OCI-LY1 (cell line): ENCODE data around the gene NUP214.

Source experiments
- H2AFZ ChIP-seq: fragments of 200-600 bp; sonication (generic), shearing (Covaris generic); 2 replicates; pipeline ENCODE4 v1.6.0; 2014; ENCODE audit warnings: antibody characterized with exemption, mild to moderate bottlenecking, low read length
- H3F3A ChIP-seq: fragments of 200-600 bp; sonication (generic), shearing (Covaris generic); 2 replicates; pipeline ENCODE4 v1.6.0; 2014; ENCODE audit warnings: mild to moderate bottlenecking, antibody characterized with exemption, low read length, moderate library complexity; ENCODE audit not compliant: insufficient read depth
- H3K27ac ChIP-seq: fragments of 200-600 bp; sonication (generic); 2 replicates; pipeline ENCODE4 v1.5.1; 2014; ENCODE audit warnings: low read length, mixed run types, mild to moderate bottlenecking, low read depth; ENCODE audit not compliant: poor library complexity, severe bottlenecking
- H3K27me3 ChIP-seq: fragments of 200-600 bp; sonication (generic); 2 replicates; pipeline ENCODE4 v1.6.0; 2014; ENCODE audit warnings: antibody characterized with exemption, mild to moderate bottlenecking, low read length, moderate library complexity; ENCODE audit not compliant: insufficient read depth
- H3K36me3 ChIP-seq: fragments of 200-600 bp; sonication (generic); 2 replicates; pipeline ENCODE4 v1.6.1; 2014; ENCODE audit warnings: mild to moderate bottlenecking, antibody characterized with exemption, low read length, moderate library complexity, mixed read lengths; ENCODE audit not compliant: insufficient read depth
- H3K4me1 ChIP-seq: fragments of 200-600 bp; sonication (generic); 2 replicates; pipeline ENCODE4 v1.5.1; 2014; ENCODE audit warnings: mild to moderate bottlenecking, low read length, moderate library complexity; ENCODE audit not compliant: insufficient read depth, severe bottlenecking
- H3K4me2 ChIP-seq: fragments of 200-600 bp; sonication (generic), shearing (Covaris generic); 2 replicates; pipeline ENCODE4 v1.6.1; 2014; ENCODE audit warnings: low read length
- H3K4me3 ChIP-seq: fragments of 200-600 bp; sonication (generic); 2 replicates; pipeline ENCODE4 v1.5.1; 2014; ENCODE audit warnings: low read length, low read depth, mild to moderate bottlenecking, mixed read lengths; ENCODE audit not compliant: poor library complexity, severe bottlenecking
- H3K79me2 ChIP-seq: fragments of 200-600 bp; shearing (Covaris generic); 2 replicates; pipeline ENCODE4 v1.6.1; 2016; ENCODE audit warnings: mixed run types, low read length, mixed read lengths; ENCODE audit not compliant: insufficient read depth
- H3K9ac ChIP-seq: fragments of 200-600 bp; sonication (generic), shearing (Covaris generic); 2 replicates; pipeline ENCODE4 v1.6.1; 2014; ENCODE audit warnings: mild to moderate bottlenecking, low read length, mixed read lengths
- H3K9me2 ChIP-seq: fragments of 200-600 bp; sonication (generic), shearing (Covaris generic); 2 replicates; pipeline ENCODE4 v1.6.1; 2014; ENCODE audit warnings: low read depth, mild to moderate bottlenecking, low read length, mixed read lengths
- H3K9me3 ChIP-seq: fragments of 200-600 bp; shearing (Covaris generic); 2 replicates; pipeline ENCODE4 v1.6.1; 2014; ENCODE audit warnings: low read length, mixed read lengths
- H4K20me1 ChIP-seq: fragments of 200-600 bp; sonication (generic), shearing (Covaris generic); 2 replicates; pipeline ENCODE4 v1.6.0; 2016; ENCODE audit warnings: mild to moderate bottlenecking, low read length; ENCODE audit not compliant: insufficient read depth
- EZH2 ChIP-seq: fragments of 200-600 bp; sonication (generic), shearing (Covaris generic); IDR thresholded peaks from 2 replicates; pipeline ENCODE4 v1.8.0; 2017; ENCODE audit warnings: borderline replicate concordance, mixed run types, mild to moderate bottlenecking, antibody characterized with exemption, low read length, moderate library complexity, mixed read lengths
- TF ChIP-seq, protein P1 (sequence below): fragments of 200-600 bp; sonication (generic), shearing (Covaris generic); IDR thresholded peaks from 2 replicates; pipeline ENCODE4 v1.5.1; 2017; ENCODE audit warnings: mild to moderate bottlenecking, antibody characterized with exemption, low read length, moderate library complexity, mixed read lengths

Gene NUP214

DNA sequence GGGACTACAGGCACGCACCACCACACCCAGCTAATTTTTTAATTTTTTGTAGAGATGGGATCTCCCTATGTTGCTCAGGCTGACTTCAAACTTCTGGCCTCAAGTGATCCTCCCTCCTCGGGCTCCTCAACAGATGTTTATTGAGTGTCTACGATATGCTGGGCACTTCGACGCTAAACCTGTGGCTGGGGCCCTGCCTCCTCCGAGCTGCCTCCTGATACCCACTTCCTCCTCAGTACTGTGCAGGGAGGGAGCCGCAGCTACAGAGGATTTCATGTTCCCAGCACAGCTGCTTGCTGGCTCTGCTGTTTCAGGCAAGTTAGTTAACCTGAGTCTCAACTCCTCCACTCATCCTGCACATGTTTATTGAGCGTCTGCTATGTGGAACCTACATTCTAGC, 19.4 kb upstream of the NUP214 start:
- no peak overlapping the region for H2AFZ ChIP-seq
- H3K36me3 ChIP-seq, result no peaks in the 10 kb centered on the region
- no peak overlapping the region for H3K4me2 ChIP-seq
- H3K9me2 ChIP-seq, result no peaks in the 10 kb centered on the region
- no peaks in the 10 kb centered on the region for H3K4me1 ChIP-seq
- H3K9me3 ChIP-seq, result no peaks in the 10 kb centered on the region
- H3K79me2 ChIP-seq, result no peaks in the 10 kb centered on the region
- no peak overlapping the region for H3K27ac ChIP-seq
- H3K4me3 ChIP-seq, result no peak overlapping the region
- no peaks in the 10 kb centered on the region for H3F3A ChIP-seq
- no peaks in the 10 kb centered on the region for H3K27me3 ChIP-seq
- no peaks in the 10 kb centered on the region for H4K20me1 ChIP-seq
- TF ChIP-seq, protein P1, sequence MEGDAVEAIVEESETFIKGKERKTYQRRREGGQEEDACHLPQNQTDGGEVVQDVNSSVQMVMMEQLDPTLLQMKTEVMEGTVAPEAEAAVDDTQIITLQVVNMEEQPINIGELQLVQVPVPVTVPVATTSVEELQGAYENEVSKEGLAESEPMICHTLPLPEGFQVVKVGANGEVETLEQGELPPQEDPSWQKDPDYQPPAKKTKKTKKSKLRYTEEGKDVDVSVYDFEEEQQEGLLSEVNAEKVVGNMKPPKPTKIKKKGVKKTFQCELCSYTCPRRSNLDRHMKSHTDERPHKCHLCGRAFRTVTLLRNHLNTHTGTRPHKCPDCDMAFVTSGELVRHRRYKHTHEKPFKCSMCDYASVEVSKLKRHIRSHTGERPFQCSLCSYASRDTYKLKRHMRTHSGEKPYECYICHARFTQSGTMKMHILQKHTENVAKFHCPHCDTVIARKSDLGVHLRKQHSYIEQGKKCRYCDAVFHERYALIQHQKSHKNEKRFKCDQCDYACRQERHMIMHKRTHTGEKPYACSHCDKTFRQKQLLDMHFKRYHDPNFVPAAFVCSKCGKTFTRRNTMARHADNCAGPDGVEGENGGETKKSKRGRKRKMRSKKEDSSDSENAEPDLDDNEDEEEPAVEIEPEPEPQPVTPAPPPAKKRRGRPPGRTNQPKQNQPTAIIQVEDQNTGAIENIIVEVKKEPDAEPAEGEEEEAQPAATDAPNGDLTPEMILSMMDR, result no peak
- no peak for TF ChIP-seq EZH2
- H3K9ac ChIP-seq, result no peak overlapping the region

DNA sequence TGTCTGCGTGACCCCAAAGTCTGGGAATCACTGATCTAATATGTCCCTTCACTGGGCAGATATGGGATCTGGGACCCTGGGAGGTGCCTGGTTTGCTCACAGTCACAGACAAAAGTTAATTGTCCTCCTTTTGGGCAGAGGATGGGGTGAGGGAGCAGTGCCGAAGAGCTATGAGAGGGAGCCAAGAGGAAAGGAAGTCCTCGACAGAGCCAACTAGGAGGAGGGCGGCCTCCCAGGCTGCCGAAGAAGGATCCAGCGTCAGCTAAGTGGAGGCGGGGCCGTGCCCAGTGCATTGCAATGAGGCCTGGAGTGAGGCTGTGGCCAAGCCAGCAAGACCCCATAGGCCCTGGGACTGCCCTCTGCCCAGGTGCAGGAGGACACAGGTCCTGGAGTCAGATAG, 17.6 kb upstream of the NUP214 start:
- no peak for TF ChIP-seq EZH2
- TF ChIP-seq, protein P1, result no peak
- no peaks in the 10 kb centered on the region for H3K4me1 ChIP-seq
- H3K4me2 ChIP-seq, result no peak overlapping the region
- no peak overlapping the region for H3K9ac ChIP-seq
- H3K4me3 ChIP-seq, result no peak overlapping the region
- H3K9me2 ChIP-seq, result no peaks in the 10 kb centered on the region
- H4K20me1 ChIP-seq, result no peaks in the 10 kb centered on the region
- no peaks in the 10 kb centered on the region for H3K79me2 ChIP-seq
- no peaks in the 10 kb centered on the region for H3F3A ChIP-seq
- no peaks in the 10 kb centered on the region for H3K9me3 ChIP-seq
- no peaks in the 10 kb centered on the region for H3K36me3 ChIP-seq
- no peak overlapping the region for H3K27ac ChIP-seq
- peaks cover 3% of the 10 kb centered on the region; the same call in 1 of the 2 replicates for H3K27me3 ChIP-seq
- H2AFZ ChIP-seq, result no peak overlapping the region

DNA sequence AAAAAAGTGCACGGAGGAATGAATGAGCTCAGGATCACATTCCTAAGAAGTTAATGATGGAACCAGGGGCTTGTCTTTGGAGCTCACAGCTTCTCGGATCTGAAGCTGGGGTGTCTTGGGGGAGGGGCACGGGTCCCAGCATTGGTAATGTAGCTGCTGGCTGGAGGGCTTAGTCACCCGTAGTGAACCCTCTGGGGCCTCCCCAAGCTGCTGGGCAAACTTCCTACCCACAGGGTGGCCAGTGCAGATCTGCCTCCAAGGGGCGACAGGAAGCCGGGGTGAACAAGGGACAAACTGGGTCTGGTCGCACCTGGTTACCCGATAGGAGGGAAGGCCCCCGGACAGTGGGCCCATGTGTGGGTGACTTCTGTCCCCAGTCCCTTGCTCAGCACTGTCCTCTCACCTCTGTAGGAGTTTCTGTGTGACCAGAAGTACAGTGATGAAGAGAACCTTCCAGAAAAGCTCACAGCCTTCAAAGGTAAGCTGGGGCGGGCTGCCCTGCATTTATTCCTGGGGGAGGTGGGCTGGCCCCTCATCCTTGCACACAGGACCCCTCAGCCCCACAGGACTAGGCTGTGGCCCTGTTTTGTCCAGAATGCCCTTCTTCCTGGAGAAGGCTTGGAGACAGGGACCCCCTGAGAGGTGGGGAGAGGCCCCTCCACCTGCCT, 14.1 kb upstream of the NUP214 start:
- no peak overlapping the region for H3K9ac ChIP-seq
- H3K27me3 ChIP-seq, result peaks cover 3% of the 10 kb centered on the region; the same call in 1 of the 2 replicates
- no peak overlapping the region for H3K4me3 ChIP-seq
- TF ChIP-seq, protein P1, result no peak
- TF ChIP-seq EZH2, result no peak
- no peaks in the 10 kb centered on the region for H3K36me3 ChIP-seq
- no peak overlapping the region for H2AFZ ChIP-seq
- no peaks in the 10 kb centered on the region for H3K4me1 ChIP-seq
- H3K27ac ChIP-seq, result no peak overlapping the region
- no peaks in the 10 kb centered on the region for H3K9me3 ChIP-seq
- H3F3A ChIP-seq, result no peaks in the 10 kb centered on the region
- no peaks in the 10 kb centered on the region for H4K20me1 ChIP-seq
- H3K79me2 ChIP-seq, result no peaks in the 10 kb centered on the region
- no peak overlapping the region for H3K4me2 ChIP-seq
- no peaks in the 10 kb centered on the region for H3K9me2 ChIP-seq
